Effector CD8-positive, alpha-beta T cell (primary cell): ENCODE measurements around the gene CBX2.

ENCODE experiments used
- DNase-seq: peaks from one replicate; lab custom pipeline; 2025; lab: John Stamatoyannopoulos, UW

Gene CBX2

GRCh38 chr17:79799538-79800324, 21.8 kb downstream of the CBX2 start:
- DNase-seq: no peak

- DNase-seq: no peak
Measured at GRCh38 chr17:79800325-79801155, 22.6 kb downstream of the CBX2 start.

GRCh38 chr17:79801156-79802038, 23.4 kb downstream of the CBX2 start:
- DNase-seq: no peak

- no peak for DNase-seq
Measured at GRCh38 chr17:79802039-79802735, 24.2 kb downstream of the CBX2 start.

- no peak for DNase-seq
Measured at GRCh38 chr17:79802736-79803420, 24.9 kb downstream of the CBX2 start.

GRCh38 chr17:79803421-79803996, 25.6 kb downstream of the CBX2 start:
- no peak for DNase-seq

- DNase-seq: no peak
Measured at GRCh38 chr17:79803997-79804855, 26.3 kb downstream of the CBX2 start.

GRCh38 chr17:79804856-79805696, 27.1 kb downstream of the CBX2 start:
- DNase-seq: no peak

GRCh38 chr17:79806446-79806760, 28.5 kb downstream of the CBX2 start:
- no peak for DNase-seq

- DNase-seq: no peak
Measured at GRCh38 chr17:79806863-79807720, 29.1 kb downstream of the CBX2 start.

GRCh38 chr17:79808763-79809529, 31.0 kb downstream of the CBX2 start:
- DNase-seq: no peak

- DNase-seq: no peak
Measured at GRCh38 chr17:79809530-79810129, 31.7 kb downstream of the CBX2 start.

- peak; percentile 72 for DNase-seq
Measured at GRCh38 chr17:79810130-79811010, 32.4 kb downstream of the CBX2 start.

- DNase-seq: no peak
Measured at GRCh38 chr17:79811011-79811867, 33.3 kb downstream of the CBX2 start.
